Stimulated activated CD4-positive, alpha-beta T cell treated with anti-CD3 and anti-CD28 coated beads, Interleukin-1b, Interleukin-23, amount 100 ng/mL, for 4 hours (primary cell): ENCODE measurements around the gene MPV17L2.
A peak's percentile ranks its signal among the peaks of the same experiment; 100 is the strongest.
"Not testable (repeated sequence)": the region's sequence is repeated elsewhere in the genome, so short reads cannot be mapped to it uniquely, and the experiment has no call there.

ENCODE experiments used
- DNase-seq, 2 donors: peaks; one replicate each; pipeline ENCODE4 v3.0.0-alpha.2; 2020; ENCODE audit warnings: low read depth in 2 of 2

The MPV17L2 gene

DNA sequence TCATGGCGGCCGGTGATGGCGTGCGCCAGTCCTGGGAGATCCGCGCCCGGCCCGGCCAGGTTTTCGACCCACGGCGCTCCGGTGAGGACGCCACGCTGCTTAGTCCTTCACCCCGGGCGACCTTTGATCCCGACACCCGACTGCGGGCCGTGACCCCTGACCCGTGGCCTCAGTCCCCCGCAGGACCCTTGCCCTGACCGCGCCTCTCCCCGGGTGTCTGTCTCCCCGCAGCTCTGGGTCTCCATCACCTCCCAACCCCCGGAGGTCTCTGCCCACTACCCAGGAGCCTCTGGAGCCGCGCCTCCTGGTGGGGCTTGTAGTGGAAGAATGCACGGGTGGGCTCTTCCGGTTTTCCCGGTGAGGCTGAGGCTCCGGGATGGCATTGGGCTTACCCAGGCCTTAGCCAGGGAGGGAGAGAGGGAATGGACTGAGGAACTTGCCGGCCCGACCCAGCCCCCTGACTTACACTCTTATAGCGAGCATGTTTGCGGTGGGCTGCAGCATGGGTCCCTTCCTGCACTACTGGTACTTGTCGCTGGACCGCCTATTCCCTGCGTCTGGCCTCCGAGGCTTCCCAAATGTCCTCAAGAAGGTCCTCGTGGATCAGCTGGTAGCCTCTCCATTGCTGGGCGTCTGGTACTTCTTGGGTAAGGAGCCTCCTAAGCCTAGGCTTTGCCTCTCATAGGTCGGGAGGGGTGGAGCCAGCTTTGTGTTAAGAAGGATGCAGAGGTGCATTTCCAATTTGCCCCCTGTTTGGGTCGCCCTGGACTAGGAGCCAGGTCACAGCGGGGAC lies 566 bp downstream of the MPV17L2 start:
- DNase-seq = no peak

DNA sequence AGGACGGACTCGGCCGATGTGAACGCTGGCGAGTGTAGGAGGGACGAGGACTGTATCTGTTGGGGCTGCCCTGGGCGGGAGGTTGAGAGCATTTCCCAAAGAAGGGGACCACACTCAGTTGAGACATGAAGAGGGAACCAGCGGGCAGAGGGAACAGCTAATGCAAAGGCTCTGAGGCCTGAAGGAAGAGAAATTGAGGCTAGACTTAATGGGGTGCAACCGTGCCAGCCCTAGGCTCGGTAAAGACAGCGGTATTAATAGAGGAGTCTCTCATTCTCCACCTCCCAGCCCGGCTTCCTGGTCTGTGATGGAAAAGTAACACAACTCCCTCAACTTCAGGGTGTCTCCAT lies 1.1 kb downstream of the MPV17L2 start:
- no peak for DNase-seq

DNA sequence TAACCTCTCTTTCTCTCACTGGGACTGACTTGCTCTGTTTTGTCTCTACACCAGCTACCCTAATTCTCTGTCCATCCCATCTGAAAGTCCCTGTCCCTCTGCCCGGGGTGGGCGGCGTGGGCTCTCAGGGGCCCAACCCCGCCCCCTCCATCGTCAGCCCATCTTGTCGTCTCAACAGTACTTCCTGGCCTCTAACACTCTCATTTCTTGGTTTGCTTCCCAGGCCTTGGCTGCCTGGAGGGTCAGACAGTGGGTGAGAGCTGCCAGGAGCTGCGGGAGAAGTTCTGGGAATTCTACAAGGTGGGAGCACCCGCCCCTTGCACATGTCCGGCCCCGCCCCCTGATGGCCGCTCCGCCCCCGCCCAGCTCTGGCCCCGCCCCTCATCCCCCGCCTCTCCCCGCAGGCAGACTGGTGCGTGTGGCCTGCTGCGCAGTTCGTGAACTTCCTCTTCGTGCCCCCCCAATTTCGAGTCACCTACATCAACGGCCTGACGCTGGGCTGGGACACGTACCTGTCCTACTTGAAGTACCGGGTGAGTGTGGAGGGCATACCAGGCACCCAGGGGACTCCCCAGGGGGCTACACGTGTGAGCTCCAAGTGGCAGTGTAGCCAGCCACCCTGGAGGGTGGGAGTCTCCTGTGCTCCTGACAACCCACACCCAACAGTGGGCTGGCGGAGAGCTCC lies 1.7 kb downstream of the MPV17L2 start:
- peak in 1 of 2 donors; percentile 31 for DNase-seq

DNA sequence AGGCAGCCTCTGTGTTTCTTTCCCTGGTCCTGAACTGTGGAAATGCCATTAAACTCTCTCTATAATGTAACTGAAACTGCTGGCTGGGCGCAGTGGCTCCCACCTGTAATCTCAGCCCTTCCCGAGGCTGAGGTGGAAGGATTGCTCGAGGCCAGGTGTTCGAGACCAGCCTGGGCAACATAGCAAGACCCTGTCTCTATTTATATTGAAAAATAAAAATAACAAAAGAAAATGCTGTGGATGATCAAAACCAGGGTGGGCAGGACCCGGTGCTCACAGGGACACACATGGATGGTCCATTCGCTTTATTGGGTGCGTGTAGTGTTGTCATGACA lies 3.5 kb downstream of the MPV17L2 start:
- DNase-seq = no peak

DNA sequence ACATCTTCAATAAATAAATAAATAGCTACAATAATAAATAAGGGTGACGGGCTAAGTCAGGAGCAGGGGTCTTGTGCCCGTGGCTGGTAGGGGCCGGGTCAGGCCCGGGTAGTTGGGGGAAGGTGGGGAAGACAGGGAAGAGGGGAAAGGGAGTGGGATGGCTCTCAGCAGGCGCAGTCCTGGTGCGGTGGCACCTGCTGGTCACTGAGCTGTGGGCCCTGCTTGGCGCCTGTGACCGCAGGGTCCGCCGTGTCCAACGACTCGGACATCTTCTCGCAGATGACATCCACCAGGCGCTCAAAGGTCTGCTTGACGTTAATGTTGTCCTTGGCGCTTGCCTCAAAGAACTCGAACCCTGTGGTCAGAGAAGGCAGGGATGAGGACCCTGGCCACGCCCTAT lies 4.3 kb downstream of the MPV17L2 start:
- DNase-seq = no peak

DNA sequence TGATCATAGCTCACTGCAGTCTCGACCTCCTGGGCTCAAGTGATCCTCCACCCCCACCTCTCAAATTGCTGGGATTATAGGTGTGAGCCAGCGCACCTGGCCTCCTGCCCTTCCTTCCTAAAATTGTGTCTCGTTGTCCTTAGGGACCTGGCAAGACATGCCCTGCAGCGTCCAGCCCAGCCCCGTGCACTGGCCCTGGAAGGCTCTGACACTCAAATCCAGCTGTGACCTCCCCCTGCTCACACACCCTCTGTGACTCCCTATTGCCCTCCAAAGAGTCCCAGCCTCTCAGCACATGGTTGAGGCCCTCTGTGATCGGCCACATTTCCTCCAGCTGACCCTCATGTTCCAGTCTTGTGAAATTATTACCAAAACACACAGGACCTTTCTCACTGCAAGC lies 4.9 kb downstream of the MPV17L2 start:
- DNase-seq = no peak

DNA sequence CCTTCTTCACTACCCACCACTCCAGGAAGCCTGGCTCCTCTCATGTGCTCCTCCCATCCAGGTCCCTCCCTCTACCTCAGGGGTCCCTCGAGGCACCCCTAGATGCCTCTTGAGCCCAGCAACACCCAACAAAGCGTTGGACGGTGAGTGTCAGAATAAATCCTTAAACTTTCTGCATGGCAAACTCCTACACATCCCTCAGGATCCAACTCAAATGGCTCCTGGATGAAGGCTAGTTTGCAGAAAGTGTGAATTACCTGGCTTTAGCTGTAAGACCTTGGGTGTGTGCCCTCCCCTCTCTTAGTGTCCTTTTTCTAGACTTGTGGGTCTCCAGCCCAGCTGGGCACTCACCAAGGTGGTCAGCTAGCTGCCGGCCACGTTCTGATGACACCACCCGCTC lies 5.4 kb downstream of the MPV17L2 start:
- no peak for DNase-seq

DNA sequence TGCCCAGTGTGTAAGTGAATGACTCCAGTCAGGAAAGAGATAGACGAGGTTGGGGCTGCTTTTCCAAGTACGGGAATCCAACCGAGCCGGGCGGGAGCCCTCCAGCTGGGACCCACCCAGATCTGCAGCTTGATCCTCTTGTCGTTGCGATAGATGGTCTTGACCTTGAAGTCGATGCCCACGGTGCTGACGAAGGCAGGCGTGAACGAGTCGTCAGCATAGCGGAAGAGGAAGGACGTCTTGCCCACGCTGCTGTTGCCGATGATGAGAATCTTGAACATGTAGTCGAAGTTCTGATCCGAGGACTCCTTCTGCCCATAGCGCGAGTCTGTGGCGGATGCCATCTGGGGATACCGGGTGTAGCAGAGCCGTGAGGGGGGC lies 9.4 kb downstream of the MPV17L2 start:
- DNase-seq = no peak

DNA sequence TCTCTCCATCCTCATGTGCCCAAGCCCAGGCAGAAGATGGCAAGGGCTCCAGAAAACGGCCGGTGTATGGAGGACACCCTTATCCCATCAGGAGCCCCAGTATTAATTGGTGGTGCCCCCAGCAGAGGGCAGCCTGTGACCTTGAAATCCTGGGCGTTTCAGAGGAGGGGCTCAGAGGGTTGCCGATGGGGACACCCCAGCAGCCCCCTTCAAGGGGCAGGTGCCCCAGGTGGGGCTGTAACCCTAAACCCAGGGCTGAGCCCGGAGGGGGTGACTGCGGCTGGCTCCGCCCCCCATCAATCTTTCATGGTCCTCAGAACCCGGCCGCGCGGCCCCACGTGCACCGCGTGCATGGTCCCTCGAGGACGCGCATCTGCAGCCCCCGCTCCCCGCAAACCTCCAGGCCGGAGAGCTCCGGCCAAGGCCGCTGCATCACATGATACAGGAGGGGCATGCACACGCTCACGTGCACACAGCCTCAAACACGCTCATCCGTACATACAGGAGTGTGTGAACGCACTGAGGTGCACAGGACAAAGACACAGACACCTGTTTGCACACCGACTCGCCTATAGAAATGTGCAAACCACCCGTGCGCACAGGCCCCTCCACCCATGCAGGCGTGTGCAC lies 9.9 kb downstream of the MPV17L2 start:
- DNase-seq = no peak

DNA sequence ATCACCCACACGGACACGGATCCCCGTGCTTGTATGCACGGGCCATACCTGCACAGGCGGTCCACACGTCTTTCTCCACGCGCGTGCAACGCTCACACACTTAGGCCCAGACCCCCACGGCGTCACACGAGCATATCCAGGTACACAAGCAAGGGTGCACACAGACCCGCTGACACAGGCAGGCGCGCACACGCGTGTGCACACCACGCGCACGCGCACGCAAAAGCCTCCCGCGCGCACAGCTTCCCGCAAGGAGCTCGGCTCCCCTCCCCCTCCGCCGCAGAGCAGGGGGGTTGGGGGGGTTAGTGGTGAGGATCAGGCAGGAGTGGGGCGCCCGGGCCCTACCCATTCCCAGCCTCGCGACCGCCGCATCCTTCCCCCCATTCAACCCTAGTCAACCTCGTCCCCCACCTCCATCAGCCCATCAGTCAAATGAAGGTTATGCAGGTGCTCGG lies 10.4 kb downstream of the MPV17L2 start:
- DNase-seq = peak in 1 of 2 donors; percentile 29

DNA sequence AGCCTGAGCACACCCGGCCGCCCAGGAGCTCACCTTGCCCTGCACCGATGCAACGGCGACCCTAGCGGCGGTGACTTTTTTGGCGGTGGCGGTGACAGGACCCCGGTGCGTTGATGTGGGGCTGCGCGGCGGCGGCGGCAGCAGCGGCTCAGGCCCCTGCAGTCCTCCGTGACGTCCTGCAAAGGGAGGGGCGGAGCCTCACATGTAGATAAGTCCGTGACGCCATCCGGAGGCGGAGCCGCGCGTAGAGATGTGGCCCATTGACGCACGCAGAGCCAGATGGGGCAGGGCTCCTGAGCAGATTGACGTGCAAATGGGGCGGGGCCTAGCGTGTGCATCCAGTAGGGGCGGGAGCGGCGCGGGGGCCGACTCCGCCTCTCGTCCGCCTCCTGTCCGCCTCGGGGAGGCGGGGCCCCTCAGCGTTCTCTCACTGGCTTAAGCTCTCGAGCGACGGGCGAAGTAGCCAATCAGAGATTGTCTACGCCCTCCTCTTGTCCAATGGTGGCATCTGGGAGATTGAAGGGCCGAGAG lies 10.9 kb downstream of the MPV17L2 start, which contains the start of gene RAB3A:
RAB3A (minus strand) TSS at position 180 of the 531 bp plus-strand sequence. CDS start 1,302 bp downstream, outside the sequence.
- DNase-seq = peak; percentile 98 to 99

DNA sequence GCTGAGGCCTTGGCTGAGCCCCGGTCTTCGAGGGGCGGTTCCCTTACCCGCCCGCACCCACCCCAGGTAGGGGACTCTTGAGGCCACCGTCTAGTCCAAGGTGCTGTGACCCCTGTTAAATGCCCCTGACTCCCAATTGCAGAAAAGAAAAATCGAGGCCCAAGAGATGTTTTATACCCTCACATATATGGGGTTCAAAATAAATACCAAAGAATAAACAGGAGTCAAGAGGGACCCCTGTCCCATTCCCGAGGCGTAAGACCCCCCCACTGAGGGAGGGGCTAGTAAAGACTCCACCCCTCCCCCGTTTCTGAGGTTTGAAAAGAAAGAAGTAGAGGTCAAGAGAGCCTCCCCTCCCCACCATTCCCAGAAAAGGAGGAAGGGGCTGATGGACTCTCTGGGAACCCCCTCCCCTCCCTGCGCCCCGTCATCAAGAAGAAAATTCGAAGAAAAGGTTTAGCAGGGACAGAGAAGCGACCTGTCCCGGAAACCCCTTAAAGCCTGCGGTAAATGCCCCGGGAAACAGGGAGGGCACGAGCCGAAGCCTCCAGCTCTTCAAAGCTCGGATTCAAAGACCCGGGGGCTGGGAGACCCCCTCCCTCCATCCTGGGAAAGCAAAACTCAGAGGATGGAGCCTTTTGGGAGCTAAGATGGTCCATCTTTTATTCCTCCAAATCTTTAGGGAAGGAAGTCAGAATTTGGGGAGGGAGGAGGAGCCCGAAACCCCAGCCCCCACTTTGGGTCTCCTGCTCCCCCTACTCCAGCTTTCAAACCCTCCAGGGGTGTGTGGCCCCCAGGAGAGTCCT lies 11.6 kb downstream of the MPV17L2 start:
- peak in 1 of 2 donors; percentile 44 for DNase-seq

DNA sequence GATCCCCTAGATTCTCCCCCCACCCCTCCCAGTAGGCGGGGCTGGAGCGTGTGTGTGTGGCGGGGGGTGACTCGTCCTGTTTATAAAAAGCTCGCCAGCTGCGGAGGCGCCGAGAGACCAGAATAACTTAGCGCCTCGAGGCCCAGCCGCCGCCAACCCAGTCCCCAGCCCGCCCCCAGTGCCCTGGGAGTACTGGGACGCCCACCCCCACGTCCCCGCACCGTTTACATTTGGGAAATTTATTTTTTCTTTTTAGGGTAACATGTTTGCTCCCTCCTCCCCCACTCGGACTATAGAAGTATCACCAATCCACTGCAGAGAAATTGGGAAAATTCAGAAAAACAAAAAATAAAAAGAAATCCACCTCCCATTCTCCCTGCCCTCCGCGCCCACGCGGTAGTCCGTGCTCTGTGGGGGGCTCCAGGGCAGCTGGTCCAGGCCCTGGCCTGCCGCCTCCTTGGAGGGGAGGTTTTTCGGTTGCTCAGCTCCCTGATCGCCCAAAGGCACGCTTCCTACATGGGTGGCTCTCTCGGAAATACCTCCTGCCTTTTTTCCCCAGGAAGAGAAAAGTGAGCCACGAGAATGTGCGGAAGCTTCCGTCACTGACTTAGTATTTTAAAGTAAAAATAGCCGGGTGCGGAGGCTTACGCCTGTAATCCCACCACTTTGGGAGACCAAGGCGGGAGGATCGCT lies 12.3 kb downstream of the MPV17L2 start:
- peak in 1 of 2 donors; percentile 38 for DNase-seq

DNA sequence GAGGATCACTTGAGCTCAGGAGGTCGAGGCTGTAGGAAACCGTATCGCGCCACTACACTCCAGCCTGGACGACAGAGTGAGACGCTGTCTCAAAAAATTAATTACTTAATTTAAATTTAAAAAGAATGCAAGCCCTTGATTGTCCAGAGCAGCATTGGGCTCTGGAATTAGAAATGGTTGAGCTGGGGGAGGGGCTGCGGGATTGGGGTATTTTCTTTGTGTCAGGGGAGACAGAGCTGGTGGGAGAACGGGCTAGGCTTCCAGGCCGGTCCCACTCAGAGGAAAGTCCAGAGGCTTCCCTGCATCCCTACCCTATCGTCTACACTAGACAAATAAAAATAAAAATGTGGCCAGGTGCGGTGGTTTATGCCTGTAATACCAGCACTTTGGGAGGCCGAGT lies 13.0 kb downstream of the MPV17L2 start:
- no peak for DNase-seq

DNA sequence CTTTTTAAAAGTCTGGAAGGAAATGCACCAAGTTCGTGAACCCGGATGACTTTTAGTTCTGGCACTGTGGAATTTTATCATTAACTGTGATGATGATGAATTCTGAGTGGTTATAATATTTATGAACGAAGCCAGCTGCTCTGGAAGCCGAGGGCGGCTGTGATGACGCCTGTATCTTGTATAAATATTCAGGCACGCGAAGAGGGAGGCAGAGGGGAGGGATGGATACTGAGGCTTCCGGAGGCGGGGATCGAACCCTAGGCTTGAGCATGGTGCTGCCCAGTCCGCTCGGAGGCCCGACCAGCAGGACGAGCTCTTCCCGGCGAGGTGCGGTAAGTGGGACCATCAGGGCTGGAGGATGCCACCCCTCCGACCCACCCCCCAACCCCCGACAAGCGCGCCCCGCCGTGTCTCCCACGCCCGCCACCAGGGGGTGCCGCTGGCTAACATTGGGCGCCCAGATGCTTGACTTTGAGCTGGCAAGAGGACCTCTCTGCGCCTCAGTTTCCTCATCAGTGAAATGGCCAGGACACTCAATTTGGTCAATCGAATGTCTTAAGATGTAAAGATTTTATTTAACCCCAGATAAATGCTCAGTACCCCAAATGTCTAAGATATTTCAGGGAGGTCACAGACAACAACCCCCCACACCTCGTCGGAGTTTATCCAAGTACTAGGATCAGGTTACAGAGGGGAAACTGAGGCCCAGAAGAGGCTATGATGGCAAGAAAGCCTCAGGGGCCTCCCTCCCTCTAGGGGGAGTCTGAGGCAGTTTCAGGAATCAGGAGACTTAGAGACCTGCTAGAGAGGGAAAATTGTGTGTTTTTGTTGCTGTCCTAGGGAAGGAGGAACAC lies 15.3 kb downstream of the MPV17L2 start:
- peak in 1 of 2 donors; percentile 57 for DNase-seq

DNA sequence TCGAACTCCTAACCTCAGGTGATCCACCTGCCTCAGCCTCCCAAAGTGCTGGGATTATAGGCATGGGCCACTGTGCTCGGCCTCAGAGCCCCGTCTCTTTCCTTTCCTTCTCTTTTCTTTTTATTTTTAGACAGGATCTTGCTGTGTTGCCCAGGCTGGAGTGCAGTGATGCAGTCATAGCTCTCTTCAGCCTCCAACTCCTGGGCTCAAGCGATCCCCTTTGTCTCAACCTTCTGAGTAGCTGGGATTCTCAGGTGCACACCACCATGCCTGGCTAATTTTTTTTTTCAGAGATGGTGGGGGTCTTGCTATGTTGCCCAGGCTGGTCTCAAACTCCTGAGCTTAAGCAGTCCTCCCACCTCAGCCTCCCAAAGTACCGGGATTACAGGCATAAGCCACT lies 16.9 kb downstream of the MPV17L2 start:
- not testable (repeated sequence) for DNase-seq

DNA sequence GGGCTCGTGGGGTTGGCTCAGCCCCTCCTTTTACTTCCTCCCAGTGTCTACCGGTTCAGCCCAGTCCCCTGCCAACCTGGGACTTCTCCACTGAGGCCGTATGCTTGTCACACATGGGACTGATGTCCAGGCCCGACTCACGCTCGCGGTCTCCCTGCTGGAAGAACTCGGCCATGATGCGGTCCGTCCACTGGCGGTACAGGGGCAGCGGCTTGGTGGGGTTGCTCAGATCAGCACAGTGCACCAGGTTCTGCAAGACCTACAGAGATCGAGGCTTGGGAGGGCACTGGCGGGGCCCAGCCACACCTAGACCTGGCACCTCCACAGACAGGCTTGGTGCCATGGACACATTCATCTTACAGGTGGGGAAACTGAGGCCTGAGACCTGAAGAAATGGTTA lies 18.7 kb downstream of the MPV17L2 start:
- no peak for DNase-seq

DNA sequence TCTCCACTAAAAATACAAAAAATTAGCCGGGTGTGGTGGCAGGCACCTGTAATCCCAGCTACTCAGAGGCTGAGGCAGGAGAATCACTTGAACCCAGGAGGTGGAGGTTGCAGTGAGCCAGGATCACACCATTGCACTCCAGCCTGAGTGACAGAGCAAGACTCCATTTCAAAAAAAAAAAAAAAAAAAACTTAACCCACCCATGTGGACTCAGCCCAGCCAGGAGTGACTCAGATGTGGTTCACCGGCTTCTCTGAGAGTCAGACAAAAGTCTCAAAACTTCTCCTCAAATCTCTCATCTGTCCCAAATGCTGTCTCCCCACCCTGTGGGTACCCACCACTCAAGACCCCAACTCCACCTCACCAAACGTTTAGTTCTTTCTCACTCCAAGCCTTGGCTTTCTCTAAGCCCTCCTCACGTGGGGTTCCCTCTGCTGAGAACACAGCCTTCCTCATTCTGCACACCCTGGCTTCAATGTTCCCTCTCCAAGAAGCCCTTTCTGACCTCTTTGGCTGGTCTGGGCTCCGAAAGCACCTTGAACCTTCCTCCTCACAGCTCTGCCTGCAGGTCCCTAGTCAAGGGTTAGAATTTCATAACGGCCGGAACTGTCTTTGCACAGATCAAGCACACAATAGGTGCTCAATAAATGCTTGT lies 21.9 kb downstream of the MPV17L2 start:
- DNase-seq = no peak

DNA sequence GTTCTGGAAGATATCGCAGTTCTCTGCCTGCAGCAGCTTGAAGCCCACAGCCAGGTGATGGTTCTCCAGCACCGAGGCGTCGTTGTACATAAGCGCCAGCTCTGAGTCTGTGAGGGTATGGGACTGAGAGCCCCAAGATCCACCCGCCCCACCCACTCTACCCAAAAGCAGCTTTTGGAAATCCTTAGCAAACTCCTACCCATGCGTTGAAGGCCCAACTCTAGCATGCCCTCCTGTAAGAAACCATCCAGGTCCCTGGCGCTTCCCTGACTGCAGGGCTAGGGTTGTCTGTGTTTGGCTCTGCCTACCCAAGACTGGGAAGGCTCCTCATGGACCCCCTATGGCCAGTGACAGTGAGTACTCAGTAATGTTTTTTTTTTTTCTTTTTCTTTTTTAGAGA lies 23.8 kb downstream of the MPV17L2 start:
- no peak for DNase-seq

DNA sequence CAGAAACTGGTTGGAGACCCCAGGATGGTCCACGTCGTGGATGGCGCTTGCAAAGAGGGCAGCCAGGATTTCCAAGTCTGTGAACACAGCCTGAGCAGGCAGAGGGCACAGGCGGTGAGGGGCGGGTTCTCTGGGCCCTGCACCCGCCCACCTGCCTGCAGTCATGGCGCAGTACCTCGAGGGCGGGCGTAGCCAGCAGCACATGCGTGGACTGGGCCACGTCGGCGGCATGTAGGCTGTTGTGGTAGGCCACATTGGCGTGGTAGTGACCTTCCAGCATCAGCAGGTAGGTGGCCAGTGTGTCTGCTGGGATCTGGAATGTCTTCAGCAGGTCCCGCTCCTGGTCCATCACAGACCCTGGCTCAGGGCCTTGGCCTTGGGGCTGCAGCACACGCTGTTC lies 25.1 kb downstream of the MPV17L2 start:
- DNase-seq = no peak
